NCI-H446 treated with DMSO at 0.1 percent for 48 hours (cell line): ENCODE measurements around the gene GSG1L.

ENCODE experiments used
- DNase-seq: peaks from one replicate; lab custom pipeline; 2025; lab: John Stamatoyannopoulos, UW

The GSG1L gene

GRCh38 chr16:27774779-27775178 is 288.7 kb downstream of the GSG1L start:
- DNase-seq, result no peak

GRCh38 chr16:27773344-27773743 is 290.2 kb downstream of the GSG1L start:
- DNase-seq, result no peak

DNA sequence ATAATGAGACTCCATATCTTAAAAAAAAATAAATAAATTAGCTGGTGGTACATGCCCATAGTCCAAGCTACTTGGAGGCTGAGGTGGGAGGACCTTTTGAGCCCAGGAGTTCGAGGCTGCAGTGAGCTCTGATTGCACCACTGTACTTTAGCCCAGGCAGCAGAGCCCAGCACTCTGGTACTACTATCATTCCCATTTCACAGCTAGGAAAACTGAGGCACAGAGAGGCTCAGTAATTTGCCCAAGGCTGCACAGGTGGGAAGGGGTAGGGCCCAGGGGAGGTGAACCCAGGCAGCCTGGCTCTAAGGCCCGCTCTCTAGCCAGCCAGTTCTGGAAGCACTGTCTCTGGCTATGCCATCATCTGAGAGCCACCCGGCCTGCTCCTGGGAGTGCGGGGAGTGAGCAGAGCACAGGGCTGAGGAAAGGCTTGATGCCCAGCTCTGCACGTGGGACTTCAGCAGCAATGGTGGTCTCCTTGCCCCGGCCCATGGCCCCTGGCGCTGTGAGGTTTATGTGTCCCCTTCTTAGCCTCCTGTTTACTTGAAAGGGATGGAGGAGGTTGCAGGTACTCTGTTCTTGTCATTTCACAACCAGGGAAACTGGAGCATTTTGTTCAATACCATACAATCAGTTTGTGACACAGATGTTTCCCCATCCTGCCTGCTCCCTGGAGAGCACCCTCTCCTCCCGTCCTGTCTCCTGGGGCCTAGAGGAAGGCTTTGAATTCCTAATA is 291.3 kb downstream of the GSG1L start:
- no peak for DNase-seq

DNA sequence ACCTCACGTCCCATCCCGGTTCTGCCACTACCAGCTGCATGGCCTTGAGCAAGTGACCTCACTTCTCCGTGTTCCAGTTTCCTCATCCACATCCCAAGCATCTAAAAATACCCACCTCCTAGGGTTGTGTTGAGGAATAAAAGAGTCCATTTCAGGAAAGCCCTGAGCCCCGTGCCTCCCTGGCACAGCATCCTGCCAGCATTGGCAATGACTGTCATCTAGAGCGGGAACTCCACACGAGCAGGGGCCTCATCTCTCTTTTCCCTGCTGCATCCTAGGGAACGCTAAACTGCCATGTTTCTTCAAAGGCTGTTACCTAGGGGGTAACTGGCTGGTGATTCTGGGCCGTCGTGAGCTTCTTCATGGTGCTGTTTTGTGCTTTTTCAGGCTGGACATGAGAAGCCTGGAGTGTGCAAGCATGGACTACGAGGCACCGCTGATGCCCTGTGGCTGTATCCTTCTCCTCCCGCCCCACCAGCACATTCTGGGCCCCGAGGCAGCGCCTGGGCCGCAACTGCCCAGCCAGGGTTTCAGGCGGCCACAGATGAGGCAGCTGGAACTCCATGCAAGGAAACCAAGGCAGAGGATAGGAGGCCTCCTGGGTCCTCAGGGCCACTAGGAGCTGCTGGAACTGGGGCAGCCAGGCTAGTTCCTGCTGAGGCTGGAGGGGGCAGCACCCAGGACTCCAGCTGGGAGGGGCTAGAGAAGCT is 292.2 kb downstream of the GSG1L start:
- no peak for DNase-seq

- DNase-seq, result no peak
These were observed 293.0 kb downstream of the GSG1L start for GRCh38 chr16:27770271-27771196.

DNA sequence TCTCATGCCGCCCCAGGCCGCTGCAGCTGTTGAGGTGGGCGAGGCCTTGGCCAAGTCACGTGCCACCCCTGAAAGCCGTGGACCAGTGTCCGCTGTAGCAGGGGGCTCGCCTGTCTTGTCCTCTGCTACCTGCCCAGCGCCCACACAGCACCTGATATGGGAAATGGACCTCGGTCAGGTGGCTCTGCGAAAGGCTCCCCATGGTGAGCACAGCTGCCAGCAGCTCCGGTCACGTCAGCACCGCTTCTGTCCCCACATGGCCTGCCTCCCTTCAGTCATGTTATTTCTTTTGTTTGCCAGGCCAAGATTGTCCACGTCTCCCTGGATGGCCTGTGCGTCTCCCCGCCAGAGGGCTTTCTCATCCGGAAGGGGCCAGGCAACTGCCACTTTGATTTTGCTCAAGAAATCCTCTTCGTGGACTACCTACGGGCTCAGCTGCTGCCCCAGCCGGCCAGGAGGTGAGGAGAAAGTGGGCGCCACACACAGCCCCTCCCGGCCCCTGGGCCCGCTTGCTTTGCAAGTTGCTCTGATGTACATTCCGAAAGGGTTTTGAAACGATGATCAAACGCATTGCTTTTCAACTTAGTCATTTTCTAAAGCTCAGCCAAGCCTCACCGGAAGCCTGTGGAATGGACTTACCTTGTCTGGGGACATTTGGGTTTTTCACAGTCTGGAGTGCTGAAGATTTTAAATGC is 293.8 kb downstream of the GSG1L start:
- no peak for DNase-seq

DNA sequence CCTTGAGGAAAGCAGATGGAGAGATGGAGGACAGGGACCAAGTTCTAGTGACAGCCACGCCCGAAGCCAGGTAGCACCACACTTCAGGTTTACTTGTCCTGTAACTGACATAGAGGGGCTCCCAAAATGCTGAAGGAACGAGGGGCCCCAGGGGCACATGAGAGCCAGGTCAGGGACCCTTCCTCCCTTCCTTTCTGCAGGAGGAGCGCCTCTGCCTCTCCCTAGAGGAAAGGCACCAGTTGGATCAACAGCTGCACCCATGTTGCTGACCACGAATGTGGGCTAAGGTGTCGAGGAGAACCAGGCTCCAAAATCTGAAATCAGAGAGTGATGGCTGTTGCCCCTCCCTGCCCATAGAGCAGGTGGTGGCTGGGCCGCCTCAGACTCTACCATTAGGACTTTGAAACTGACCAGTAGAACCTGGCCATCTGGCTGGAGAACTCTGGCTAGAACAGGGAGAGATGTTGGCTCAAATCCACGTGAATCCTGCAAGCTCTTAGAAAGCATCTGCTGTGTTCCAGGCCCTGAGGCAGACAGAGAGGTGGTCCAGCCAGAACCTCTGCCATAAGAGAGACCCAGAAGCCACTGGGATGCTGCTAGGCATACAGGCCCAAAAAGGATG is 294.8 kb downstream of the GSG1L start:
- DNase-seq, result no peak

DNA sequence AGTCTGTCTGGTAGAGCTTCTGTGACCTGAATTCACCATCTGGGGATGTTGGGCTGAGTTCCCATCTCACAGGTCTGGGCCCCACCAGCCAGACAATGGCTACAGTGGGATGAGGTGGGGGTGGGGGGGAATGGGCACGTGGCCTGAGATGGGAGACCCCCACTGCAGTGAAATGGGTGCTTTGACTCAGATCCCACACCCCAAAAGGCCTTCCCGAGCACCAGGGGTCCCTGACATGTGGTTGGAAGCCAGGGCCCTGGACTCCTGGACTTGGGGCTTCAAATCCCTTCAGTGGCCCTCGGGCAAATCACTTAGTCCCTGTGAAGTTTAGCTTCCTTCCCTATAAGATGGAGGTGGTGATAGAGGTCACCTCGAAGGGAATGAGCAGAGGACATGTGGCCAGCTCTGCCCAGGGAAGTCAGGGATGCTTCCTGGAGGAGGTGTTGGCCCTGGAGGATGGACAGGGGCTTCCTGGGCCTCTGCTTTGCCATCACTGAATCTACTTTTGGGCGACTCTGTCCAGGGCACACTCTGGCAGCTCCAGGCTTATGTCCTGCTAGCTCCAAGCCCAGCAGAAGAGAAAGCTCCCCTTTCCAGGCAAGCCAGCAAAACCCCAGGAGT is 295.4 kb downstream of the GSG1L start:
- DNase-seq, result no peak

GRCh38 chr16:27767081-27767480 is 296.4 kb downstream of the GSG1L start:
- no peak for DNase-seq

GRCh38 chr16:27766236-27766925 is 297.1 kb downstream of the GSG1L start:
- DNase-seq, result no peak

DNA sequence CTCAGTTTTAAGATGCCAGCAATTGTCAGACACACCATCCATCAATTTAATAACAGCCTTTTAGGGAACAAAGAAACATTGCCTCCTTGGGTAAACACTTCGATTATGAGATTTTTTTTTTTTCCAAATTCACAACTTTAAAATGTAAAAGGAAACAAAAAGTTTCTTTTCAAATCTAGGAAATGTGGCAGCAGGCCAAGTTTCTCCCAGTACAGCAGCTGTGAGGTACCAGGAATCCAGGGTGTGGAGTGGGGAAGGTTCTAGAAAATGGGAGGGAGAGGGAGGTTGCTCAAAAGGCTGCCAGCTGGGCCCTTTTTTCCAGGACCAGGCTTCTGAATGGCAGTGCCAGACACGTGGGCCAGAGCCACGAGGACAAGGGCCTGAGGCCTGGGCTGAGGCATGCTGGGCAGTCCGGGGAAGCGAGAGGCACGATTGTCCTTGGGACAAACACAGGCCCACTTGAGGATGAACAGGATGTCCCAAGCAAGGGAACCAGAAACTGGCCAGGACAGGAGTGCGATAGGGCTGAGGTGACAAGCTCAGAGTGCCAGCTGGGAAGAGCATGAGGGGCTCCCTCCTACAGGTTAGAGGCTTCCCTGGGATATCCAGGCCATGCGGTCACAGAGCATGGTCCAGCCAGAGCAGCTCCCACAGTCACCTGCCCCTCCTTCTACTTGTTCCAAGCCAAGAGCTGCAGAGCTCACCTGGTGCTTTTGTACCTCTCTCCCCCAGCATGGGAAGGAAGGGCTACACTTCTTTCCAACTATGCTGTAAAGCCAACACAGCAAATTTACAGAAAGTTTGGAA is 298.4 kb downstream of the GSG1L start:
- no peak for DNase-seq

DNA sequence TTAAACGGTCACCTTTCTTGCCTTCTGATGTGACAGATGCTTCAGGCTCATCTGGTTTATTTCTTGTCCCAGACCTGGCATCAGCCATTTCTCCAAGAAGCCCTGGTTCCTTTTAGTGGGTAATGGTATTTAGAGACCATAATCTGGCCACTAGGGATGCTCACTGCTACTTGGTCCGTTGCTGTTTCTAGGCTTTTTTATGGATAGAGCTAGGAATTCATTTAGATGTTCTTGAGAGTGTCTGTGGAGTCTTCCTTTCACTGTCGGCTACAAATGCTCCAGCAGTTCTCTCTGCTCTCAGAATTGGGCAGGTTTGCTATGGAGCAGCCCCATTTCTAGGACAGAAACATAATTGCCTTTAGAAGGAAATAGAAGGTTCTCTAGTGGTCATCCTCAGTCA is 299.1 kb downstream of the GSG1L start:
- DNase-seq, result no peak

- DNase-seq, result no peak
These were observed 301.1 kb downstream of the GSG1L start for GRCh38 chr16:27762441-27762840.

DNA sequence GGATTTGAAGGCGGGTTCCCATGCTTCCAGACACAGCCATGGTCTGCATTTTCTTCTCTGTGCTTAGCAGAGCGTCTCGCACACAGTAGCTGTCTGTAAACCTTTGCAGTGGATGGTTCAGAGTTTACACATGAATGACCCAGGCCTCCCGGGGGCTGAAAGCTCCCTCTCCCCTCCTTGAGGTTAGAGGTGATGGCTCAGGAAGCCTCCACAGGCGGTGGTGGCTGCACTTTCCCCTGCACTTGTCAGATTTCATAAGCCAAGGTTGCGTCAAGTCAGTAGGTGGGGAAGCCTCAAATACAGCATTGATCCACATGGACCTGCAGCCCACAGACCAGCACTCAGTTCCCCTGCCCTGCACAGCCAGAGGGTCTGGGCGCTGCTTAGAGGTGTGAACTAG is 301.7 kb downstream of the GSG1L start:
- no peak for DNase-seq

DNA sequence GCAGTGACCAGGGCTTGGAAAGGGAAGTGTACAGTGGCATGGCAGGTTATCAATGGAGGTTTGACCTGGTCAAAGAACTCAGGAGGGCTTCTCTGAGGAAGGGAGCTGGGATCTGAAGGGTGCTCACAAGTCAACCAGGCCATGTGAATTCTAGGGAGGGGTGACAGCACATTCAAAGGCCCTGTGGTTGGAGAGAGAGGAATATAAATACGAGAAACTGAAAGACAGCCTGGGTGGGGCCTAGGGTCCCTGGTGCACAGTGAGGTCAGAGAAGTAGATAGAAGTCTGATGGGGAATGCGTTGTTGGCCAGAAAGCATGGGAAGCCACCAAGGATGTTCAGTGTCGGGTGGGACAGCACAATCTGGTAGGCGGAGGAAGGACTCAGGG is 302.7 kb downstream of the GSG1L start:
- no peak for DNase-seq

- DNase-seq, result no peak
These were observed 303.3 kb downstream of the GSG1L start for GRCh38 chr16:27759967-27760788.

GRCh38 chr16:27759301-27759871 is 304.1 kb downstream of the GSG1L start:
- no peak for DNase-seq

GRCh38 chr16:27758544-27758943 is 305.0 kb downstream of the GSG1L start:
- DNase-seq, result no peak
